Fibroblast of pulmonary artery (primary cell): ENCODE data around the gene ANKRD10.

ENCODE experiments used
- DNase-seq: peaks from one replicate; pipeline ENCODE4 v3.0.0-alpha.2; 2010; ENCODE audit warnings: low read depth
- H3K4me3 ChIP-seq: replicated peaks from 2 replicates; pipeline ENCODE4 v1.5.1; 2011; ENCODE audit warnings: low read depth, mild to moderate bottlenecking, control low read depth, low read length, moderate library complexity
- CTCF ChIP-seq: IDR thresholded peaks from 2 replicates; pipeline ENCODE4 v1.5.1; 2011; ENCODE audit warnings: mild to moderate bottlenecking, control low read depth, low read length, inconsistent platforms; ENCODE audit errors: missing control alignments

ANKRD10 gene

GRCh38 chr13:110925023-110925612 lies 10.2 kb upstream of the ANKRD10 start:
- no peak overlapping the region for H3K4me3 ChIP-seq
- peak; percentile 15 for DNase-seq
- peak; percentile 8 for TF ChIP-seq CTCF

- no peak for DNase-seq
- no peak overlapping the region for H3K4me3 ChIP-seq
- no peak for TF ChIP-seq CTCF
Measured at GRCh38 chr13:110924639-110924934, 9.7 kb upstream of the ANKRD10 start.

GRCh38 chr13:110923777-110924638 lies 9.1 kb upstream of the ANKRD10 start:
- DNase-seq, result no peak
- H3K4me3 ChIP-seq, result no peak overlapping the region
- TF ChIP-seq CTCF, result no peak

GRCh38 chr13:110923086-110923485 lies 8.2 kb upstream of the ANKRD10 start:
- no peak for DNase-seq
- no peak overlapping the region for H3K4me3 ChIP-seq
- TF ChIP-seq CTCF, result no peak

GRCh38 chr13:110922506-110922905 lies 7.6 kb upstream of the ANKRD10 start:
- no peak for DNase-seq

GRCh38 chr13:110921695-110922094 lies 6.8 kb upstream of the ANKRD10 start:
- H3K4me3 ChIP-seq, result no peak overlapping the region
- DNase-seq, result no peak
- no peak for TF ChIP-seq CTCF

More at GRCh38 chr13:110922506-110922905, 7.6 kb upstream of the ANKRD10 start:
- no peak for TF ChIP-seq CTCF
- no peak overlapping the region for H3K4me3 ChIP-seq
